HEK293T (cell line): ENCODE measurements around the gene KAT5.
"Not testable (repeated sequence)": the region's sequence is repeated elsewhere in the genome, so short reads cannot be mapped to it uniquely, and the experiment has no call there.

Source experiments
- ARNT ChIP-seq: fragments of 450-650 bp; IDR thresholded peaks from 2 replicates; pipeline ENCODE4 v1.6.1; 2017; ENCODE audit warnings: mild to moderate bottlenecking
- FOXK2 ChIP-seq: fragments of 450-650 bp; IDR thresholded peaks from 2 replicates; pipeline ENCODE4 v1.6.1; 2016; ENCODE audit warnings: mild to moderate bottlenecking
- LEF1 ChIP-seq: fragments of 450-650 bp; IDR thresholded peaks from 2 replicates; pipeline ENCODE4 v1.6.1; 2017; ENCODE audit warnings: mild to moderate bottlenecking, borderline replicate concordance
- NFRKB ChIP-seq: fragments of 450-650 bp; IDR thresholded peaks from 2 replicates; pipeline ENCODE4 v1.6.1; 2016; ENCODE audit warnings: mild to moderate bottlenecking, moderate library complexity
- SP1 ChIP-seq: fragments of 450-650 bp; IDR thresholded peaks from 2 replicates; pipeline ENCODE4 v1.6.1; 2017
- SUZ12 ChIP-seq: fragments of 450-650 bp; IDR thresholded peaks from 2 replicates; pipeline ENCODE4 v1.6.1; 2016; ENCODE audit warnings: mild to moderate bottlenecking
- TARDBP ChIP-seq: fragments of 450-650 bp; IDR thresholded peaks from 2 replicates; pipeline ENCODE4 v1.6.1; 2016
- ZNF384 ChIP-seq: fragments of 450-650 bp; IDR thresholded peaks from 2 replicates; pipeline ENCODE4 v1.6.1; 2016
- TF ChIP-seq, protein P1 (sequence below): fragments of 450-650 bp; IDR thresholded peaks from 2 replicates; pipeline ENCODE4 v1.6.1; 2016

DNA sequence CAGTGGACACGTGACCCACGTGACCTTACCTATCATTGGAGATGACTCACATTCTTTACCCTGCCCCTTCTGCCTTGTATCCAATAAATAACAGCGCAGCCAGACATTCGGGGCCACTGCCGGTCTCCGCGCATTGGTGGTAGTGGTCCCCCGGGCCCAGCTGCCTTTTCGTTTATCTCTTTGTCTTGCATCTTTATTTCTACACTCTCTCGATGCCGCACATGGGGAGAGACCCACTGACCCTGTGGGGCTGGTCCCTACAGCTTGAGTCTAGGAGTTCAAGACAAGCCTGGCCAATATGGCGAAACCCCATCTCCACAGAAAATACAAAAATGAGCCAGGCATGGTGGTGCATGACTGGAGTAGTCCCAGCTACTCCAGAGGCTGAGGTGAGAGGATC is 5.0 kb upstream of the KAT5 start:
- TF ChIP-seq SUZ12, ARNT, FOXK2, ZNF384, SP1, NFRKB, TARDBP, LEF1: not testable (repeated sequence)
- TF ChIP-seq, protein P1, sequence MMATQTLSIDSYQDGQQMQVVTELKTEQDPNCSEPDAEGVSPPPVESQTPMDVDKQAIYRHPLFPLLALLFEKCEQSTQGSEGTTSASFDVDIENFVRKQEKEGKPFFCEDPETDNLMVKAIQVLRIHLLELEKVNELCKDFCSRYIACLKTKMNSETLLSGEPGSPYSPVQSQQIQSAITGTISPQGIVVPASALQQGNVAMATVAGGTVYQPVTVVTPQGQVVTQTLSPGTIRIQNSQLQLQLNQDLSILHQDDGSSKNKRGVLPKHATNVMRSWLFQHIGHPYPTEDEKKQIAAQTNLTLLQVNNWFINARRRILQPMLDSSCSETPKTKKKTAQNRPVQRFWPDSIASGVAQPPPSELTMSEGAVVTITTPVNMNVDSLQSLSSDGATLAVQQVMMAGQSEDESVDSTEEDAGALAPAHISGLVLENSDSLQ: not testable (repeated sequence)
